HL-60 (cell line): ENCODE measurements around the gene COG6.

Source experiments
- DNase-seq, 2 experiments: peaks; one replicate each; pipeline ENCODE4 v3.0.0-alpha.2; 2010 to 2020; ENCODE audit warnings: low read depth in 1 of 2, low spot score in 1 of 2
- H3K27ac ChIP-seq: fragments of 250-450 bp; sonication (Bioruptor Pico); replicated peaks from 2 replicates; pipeline ENCODE4 v1.5.1; 2020; ENCODE audit warnings: mild to moderate bottlenecking, moderate library complexity
- H3K27me3 ChIP-seq: fragments of 250-450 bp; sonication (Bioruptor Pico); 2 replicates; pipeline ENCODE4 v1.5.1; 2021; ENCODE audit warnings: mild to moderate bottlenecking, moderate library complexity; ENCODE audit not compliant: insufficient read depth, poor library complexity, severe bottlenecking
- H3K4me3 ChIP-seq: replicated peaks from 2 replicates; pipeline ENCODE4 v1.5.1; 2011; ENCODE audit warnings: mild to moderate bottlenecking, control low read depth, low read length; ENCODE audit not compliant: insufficient read depth
- GABPA ChIP-seq: IDR thresholded peaks from 2 replicates; pipeline ENCODE4 v1.6.1; 2012; ENCODE audit warnings: low read depth
- POLR2AphosphoS5 ChIP-seq: IDR thresholded peaks from 2 replicates; pipeline ENCODE4 v1.6.1; 2012; ENCODE audit warnings: low read depth
- SPI1 ChIP-seq: IDR thresholded peaks from 2 replicates; pipeline ENCODE4 v1.6.1; 2012; ENCODE audit warnings: low read depth, mild to moderate bottlenecking, borderline replicate concordance
- TF ChIP-seq, protein P1 (sequence below): IDR thresholded peaks from one replicate; pipeline ENCODE4 v1.5.1; 2011; ENCODE audit warnings: low read length, control low read depth, inconsistent platforms; ENCODE audit not compliant: insufficient read depth
- TF ChIP-seq, protein P2 (sequence below): IDR thresholded peaks from 2 replicates; pipeline ENCODE4 v1.6.1; 2012; ENCODE audit warnings: low read depth; ENCODE audit not compliant: insufficient replicate concordance

Gene COG6

DNA sequence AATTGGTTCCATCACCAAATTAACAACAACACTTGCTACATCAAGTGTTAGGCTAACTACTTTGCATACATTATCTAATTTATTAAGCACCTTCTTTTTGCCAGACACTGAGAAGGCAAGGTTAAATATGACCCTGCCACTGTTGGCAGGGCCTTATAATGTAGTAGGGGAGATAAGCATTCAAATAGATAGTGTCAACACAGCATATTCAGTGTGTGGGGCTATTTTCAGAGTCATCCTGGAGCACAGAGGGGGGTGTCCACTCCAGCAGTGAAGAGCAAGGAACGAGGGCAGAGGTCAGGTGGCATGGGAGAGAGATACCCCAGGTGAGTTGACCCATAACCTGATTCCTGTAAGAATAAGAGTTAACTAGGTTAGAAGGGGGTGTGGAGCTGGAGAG, 121.6 kb downstream of the COG6 start:
- Histone ChIP-seq H3K4me3 (no peak overlapping the region), H3K27ac (no peak overlapping the region), H3K27me3 (no peaks in the 10 kb centered on the region)
- DNase-seq: no peak
- TF ChIP-seq GABPA (no peak), POLR2AphosphoS5 (no peak), SPI1 (no peak)
- TF ChIP-seq, protein P1, sequence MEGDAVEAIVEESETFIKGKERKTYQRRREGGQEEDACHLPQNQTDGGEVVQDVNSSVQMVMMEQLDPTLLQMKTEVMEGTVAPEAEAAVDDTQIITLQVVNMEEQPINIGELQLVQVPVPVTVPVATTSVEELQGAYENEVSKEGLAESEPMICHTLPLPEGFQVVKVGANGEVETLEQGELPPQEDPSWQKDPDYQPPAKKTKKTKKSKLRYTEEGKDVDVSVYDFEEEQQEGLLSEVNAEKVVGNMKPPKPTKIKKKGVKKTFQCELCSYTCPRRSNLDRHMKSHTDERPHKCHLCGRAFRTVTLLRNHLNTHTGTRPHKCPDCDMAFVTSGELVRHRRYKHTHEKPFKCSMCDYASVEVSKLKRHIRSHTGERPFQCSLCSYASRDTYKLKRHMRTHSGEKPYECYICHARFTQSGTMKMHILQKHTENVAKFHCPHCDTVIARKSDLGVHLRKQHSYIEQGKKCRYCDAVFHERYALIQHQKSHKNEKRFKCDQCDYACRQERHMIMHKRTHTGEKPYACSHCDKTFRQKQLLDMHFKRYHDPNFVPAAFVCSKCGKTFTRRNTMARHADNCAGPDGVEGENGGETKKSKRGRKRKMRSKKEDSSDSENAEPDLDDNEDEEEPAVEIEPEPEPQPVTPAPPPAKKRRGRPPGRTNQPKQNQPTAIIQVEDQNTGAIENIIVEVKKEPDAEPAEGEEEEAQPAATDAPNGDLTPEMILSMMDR: no peak
- TF ChIP-seq, protein P2, sequence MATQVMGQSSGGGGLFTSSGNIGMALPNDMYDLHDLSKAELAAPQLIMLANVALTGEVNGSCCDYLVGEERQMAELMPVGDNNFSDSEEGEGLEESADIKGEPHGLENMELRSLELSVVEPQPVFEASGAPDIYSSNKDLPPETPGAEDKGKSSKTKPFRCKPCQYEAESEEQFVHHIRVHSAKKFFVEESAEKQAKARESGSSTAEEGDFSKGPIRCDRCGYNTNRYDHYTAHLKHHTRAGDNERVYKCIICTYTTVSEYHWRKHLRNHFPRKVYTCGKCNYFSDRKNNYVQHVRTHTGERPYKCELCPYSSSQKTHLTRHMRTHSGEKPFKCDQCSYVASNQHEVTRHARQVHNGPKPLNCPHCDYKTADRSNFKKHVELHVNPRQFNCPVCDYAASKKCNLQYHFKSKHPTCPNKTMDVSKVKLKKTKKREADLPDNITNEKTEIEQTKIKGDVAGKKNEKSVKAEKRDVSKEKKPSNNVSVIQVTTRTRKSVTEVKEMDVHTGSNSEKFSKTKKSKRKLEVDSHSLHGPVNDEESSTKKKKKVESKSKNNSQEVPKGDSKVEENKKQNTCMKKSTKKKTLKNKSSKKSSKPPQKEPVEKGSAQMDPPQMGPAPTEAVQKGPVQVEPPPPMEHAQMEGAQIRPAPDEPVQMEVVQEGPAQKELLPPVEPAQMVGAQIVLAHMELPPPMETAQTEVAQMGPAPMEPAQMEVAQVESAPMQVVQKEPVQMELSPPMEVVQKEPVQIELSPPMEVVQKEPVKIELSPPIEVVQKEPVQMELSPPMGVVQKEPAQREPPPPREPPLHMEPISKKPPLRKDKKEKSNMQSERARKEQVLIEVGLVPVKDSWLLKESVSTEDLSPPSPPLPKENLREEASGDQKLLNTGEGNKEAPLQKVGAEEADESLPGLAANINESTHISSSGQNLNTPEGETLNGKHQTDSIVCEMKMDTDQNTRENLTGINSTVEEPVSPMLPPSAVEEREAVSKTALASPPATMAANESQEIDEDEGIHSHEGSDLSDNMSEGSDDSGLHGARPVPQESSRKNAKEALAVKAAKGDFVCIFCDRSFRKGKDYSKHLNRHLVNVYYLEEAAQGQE: no peak

DNA sequence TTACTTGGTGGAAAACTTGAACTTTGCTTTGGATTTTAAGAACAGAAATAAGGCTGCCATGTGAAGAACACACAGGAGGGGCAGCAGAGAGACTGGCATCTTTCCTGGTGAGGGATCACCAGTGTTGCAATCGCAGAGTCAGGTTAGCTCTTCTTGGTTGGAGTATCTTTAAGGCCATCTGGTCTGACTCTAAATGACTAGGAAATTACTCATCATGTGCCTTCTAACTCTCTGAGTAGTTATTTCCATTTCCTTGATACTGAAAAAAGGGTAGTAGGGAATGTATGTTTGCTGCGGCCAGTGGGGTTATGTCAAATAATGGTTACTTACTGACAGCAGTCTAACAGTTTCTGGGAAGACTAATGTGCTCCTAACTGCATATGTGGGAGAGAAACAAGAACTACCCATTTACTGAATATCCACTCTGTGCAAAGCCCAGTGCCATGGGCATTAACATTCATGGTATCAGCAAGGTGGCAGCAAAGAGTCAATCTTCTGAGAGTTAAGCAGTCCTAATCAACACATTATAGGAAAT, 122.1 kb downstream of the COG6 start:
- H3K4me3 ChIP-seq: no peak overlapping the region
- TF ChIP-seq, protein P1: peak; percentile 6
- no peak for TF ChIP-seq SPI1
- TF ChIP-seq, protein P2: no peak
- TF ChIP-seq POLR2AphosphoS5: no peak
- no peak for TF ChIP-seq GABPA
- no peak overlapping the region for H3K27ac ChIP-seq
- H3K27me3 ChIP-seq: no peaks in the 10 kb centered on the region
- DNase-seq: peak; percentile 10 to 18

DNA sequence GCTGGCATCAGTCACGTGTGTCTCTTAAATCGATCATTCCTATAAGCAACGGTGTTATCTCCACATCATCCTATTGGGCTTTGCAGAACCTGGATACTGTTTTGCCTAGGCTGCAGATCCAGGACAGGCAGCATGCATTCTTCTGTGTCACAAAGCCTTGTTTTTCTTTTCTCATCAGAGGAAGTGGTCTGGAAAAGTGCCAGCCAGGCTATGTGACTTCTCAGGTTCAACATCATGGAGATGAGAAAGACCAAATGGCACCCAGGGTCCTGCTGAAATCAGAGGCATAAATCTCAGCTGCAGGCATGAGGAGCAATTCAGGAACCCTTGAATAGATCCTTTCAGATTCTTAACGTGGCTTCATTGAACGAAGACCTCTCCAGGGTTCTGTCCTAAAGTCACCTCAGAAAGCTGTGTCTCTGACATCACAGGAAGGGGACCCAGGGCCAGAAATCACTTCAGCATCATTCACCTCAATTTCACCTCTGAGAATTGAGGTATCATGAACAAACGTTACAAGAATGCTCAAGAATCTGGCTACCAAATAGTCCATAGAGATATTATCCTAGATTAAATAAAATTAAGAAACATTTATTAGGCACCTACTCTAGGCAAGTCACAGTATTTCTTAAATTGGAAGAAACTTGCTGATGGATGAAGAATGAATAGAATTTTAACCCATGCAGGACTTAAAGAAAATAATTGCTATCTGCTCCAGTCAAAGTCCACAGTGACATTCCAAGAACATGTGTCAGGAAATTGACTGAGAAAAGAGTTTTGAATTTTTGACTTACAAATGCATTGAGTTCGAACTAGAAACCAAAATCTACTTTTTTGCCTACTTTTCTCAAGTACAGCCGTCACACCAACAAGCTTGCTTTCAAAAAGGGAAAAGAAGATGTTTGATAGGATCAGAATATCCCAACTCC, 124.1 kb downstream of the COG6 start:
- Histone ChIP-seq H3K27ac (no peak overlapping the region), H3K4me3 (no peak overlapping the region), H3K27me3 (no peaks in the 10 kb centered on the region)
- TF ChIP-seq, protein P2: no peak
- TF ChIP-seq, protein P1: no peak
- TF ChIP-seq POLR2AphosphoS5 (no peak), SPI1 (no peak), GABPA (no peak)
- no peak for DNase-seq
